ENCODE measurements around the gene C1orf141.

C1orf141 gene

GRCh38 chr1:67166196-67166595 lies 31.4 kb upstream of the C1orf141 start, which contains the start of gene IL23R:
IL23R (plus strand) TSS chr1:67166454; CDS start chr1:67168121, 1,667 bp downstream.
- TF ChIP-seq CTCF (IDR thresholded peaks at IDR 0.05; ENCODE audit: low read length) (no peak), EZH2phosphoT487 (IDR thresholded peaks at IDR 0.05; ENCODE audit: low read length) (no peak), EZH2 (optimal IDR thresholded peaks at IDR 0.05; ENCODE audit: low read depth, low read length) (no peak)
- Histone ChIP-seq H3K27ac (ENCODE audit: low read length) (no peak within 1 kb of the TSS), H3K9me2 (replicated peaks; ENCODE audit: insufficient read depth, low read length) (no peaks in the 10 kb centered on the region), H3K4me2 (ENCODE audit: low read depth, low read length) (no peak within 1 kb of the TSS), H3K9me3 (replicated peaks; ENCODE audit: insufficient read depth, low read length) (no peaks in the 10 kb centered on the region), H3K4me1 (ENCODE audit: low read length) (no peaks in the 10 kb centered on the region), H3K79me2 (ENCODE audit: low read length) (no peaks in the 10 kb centered on the region), H2AFZ (ENCODE audit: low read length) (no peak within 1 kb of the TSS), H3K27me3 (replicated peaks; ENCODE audit: insufficient read depth, low read length) (no peaks in the 10 kb centered on the region), H3K9ac (ENCODE audit: low read length) (no peak within 1 kb of the TSS), H3K4me3 (ENCODE audit: low read length) (no peak within 1 kb of the TSS), H4K20me1 (ENCODE audit: insufficient read depth, low read length) (no peaks in the 10 kb centered on the region), H3F3A (ENCODE audit: insufficient read depth, low read length) (no peaks in the 10 kb centered on the region), H3K36me3 (replicated peaks; ENCODE audit: insufficient read depth, low read length) (no peaks in the 10 kb centered on the region)
- DNase-seq: no peak

- no peaks in the 10 kb centered on the region for H3K9me2 ChIP-seq (replicated peaks; ENCODE audit: insufficient read depth, low read length)
- no peak overlapping the region for H3K4me2 ChIP-seq (ENCODE audit: low read depth, low read length)
- no peaks in the 10 kb centered on the region for H3K79me2 ChIP-seq (ENCODE audit: low read length)
- H3F3A ChIP-seq (ENCODE audit: insufficient read depth, low read length): no peaks in the 10 kb centered on the region
- H3K4me1 ChIP-seq (ENCODE audit: low read length): no peaks in the 10 kb centered on the region
- no peak overlapping the region for H3K4me3 ChIP-seq (ENCODE audit: low read length)
- no peak overlapping the region for H2AFZ ChIP-seq (ENCODE audit: low read length)
- no peaks in the 10 kb centered on the region for H3K27me3 ChIP-seq (replicated peaks; ENCODE audit: insufficient read depth, low read length)
- no peak overlapping the region for H3K9ac ChIP-seq (ENCODE audit: low read length)
- TF ChIP-seq EZH2phosphoT487 (IDR thresholded peaks at IDR 0.05; ENCODE audit: low read length): no peak
- TF ChIP-seq EZH2 (optimal IDR thresholded peaks at IDR 0.05; ENCODE audit: low read depth, low read length): no peak
- no peak for TF ChIP-seq CTCF (IDR thresholded peaks at IDR 0.05; ENCODE audit: low read length)
- H3K27ac ChIP-seq (ENCODE audit: low read length): no peak overlapping the region
- no peaks in the 10 kb centered on the region for H3K9me3 ChIP-seq (replicated peaks; ENCODE audit: insufficient read depth, low read length)
- no peak for DNase-seq
- no peaks in the 10 kb centered on the region for H3K36me3 ChIP-seq (replicated peaks; ENCODE audit: insufficient read depth, low read length)
- H4K20me1 ChIP-seq (ENCODE audit: insufficient read depth, low read length): no peaks in the 10 kb centered on the region
These were observed 30.8 kb upstream of the C1orf141 start for GRCh38 chr1:67165468-67166041.

DNA sequence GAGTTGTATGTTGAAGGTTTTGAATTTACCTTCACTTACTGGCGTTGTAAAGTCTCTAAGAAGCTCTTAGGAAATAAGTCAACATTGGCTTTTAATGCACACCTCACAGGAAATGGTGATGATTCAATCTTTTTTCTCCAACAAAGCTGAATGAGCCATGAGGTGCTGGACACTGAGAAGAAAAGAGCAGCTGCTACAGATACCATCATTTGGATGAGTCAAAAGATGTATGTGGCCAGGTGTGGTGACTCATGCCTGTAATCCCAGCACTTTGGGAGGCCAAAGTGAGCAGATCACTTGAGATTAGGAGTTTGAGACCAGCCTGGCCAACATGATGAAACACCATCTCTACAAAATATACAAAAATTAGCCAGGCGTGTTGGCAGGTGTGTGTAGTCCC lies 28.2 kb upstream of the C1orf141 start:
- Histone ChIP-seq H3K27ac (ENCODE audit: low read length) (no peak overlapping the region), H3K4me2 (ENCODE audit: low read depth, low read length) (no peak overlapping the region), H3K4me3 (ENCODE audit: low read length) (no peak overlapping the region), H3K36me3 (replicated peaks; ENCODE audit: insufficient read depth, low read length) (no peaks in the 10 kb centered on the region), H3K79me2 (ENCODE audit: low read length) (no peaks in the 10 kb centered on the region), H3F3A (ENCODE audit: insufficient read depth, low read length) (no peaks in the 10 kb centered on the region), H4K20me1 (ENCODE audit: insufficient read depth, low read length) (no peaks in the 10 kb centered on the region), H3K4me1 (ENCODE audit: low read length) (no peaks in the 10 kb centered on the region), H2AFZ (ENCODE audit: low read length) (no peak overlapping the region), H3K27me3 (replicated peaks; ENCODE audit: insufficient read depth, low read length) (no peaks in the 10 kb centered on the region), H3K9ac (ENCODE audit: low read length) (no peak overlapping the region), H3K9me3 (replicated peaks; ENCODE audit: insufficient read depth, low read length) (no peaks in the 10 kb centered on the region), H3K9me2 (replicated peaks; ENCODE audit: insufficient read depth, low read length) (no peaks in the 10 kb centered on the region)
- no peak for TF ChIP-seq CTCF (IDR thresholded peaks at IDR 0.05; ENCODE audit: low read length)
- TF ChIP-seq EZH2 (optimal IDR thresholded peaks at IDR 0.05; ENCODE audit: low read depth, low read length): no peak
- TF ChIP-seq EZH2phosphoT487 (IDR thresholded peaks at IDR 0.05; ENCODE audit: low read length): no peak
- no peak for DNase-seq
